ENCODE results near the gene DIAPH3. TPM values are rescaled to one million over a fixed set of nuclear protein-coding genes. Genes with fewer than 3 reads are reported as not detected.

DIAPH3 gene
- polyA plus RNA-seq, 1 of the 3 experiments (the other 2 are of a cell fraction) = 5.4 TPM

DNA sequence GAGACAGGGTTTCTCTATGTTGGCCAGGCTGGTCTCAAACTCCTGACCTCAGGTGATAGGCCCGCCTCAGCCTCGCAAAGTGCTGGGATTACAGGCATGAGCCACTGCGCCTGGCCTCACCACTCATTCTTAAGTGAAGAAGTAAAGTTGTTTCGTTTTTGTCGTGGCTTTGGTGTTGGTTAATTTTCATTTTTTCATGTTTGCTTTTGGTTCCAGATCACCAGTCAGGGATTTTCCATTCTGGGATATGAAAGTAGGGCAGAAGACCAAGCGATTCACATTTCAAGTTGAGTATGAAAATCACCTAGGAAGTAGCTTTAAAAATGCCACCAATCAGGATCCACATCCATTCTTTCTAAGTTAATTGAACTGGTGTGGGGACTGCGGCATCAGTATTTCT lies 289.9 kb downstream of the DIAPH3 start (continued):
- TF ChIP-seq, protein P1, sequence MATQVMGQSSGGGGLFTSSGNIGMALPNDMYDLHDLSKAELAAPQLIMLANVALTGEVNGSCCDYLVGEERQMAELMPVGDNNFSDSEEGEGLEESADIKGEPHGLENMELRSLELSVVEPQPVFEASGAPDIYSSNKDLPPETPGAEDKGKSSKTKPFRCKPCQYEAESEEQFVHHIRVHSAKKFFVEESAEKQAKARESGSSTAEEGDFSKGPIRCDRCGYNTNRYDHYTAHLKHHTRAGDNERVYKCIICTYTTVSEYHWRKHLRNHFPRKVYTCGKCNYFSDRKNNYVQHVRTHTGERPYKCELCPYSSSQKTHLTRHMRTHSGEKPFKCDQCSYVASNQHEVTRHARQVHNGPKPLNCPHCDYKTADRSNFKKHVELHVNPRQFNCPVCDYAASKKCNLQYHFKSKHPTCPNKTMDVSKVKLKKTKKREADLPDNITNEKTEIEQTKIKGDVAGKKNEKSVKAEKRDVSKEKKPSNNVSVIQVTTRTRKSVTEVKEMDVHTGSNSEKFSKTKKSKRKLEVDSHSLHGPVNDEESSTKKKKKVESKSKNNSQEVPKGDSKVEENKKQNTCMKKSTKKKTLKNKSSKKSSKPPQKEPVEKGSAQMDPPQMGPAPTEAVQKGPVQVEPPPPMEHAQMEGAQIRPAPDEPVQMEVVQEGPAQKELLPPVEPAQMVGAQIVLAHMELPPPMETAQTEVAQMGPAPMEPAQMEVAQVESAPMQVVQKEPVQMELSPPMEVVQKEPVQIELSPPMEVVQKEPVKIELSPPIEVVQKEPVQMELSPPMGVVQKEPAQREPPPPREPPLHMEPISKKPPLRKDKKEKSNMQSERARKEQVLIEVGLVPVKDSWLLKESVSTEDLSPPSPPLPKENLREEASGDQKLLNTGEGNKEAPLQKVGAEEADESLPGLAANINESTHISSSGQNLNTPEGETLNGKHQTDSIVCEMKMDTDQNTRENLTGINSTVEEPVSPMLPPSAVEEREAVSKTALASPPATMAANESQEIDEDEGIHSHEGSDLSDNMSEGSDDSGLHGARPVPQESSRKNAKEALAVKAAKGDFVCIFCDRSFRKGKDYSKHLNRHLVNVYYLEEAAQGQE (IDR thresholded peaks at IDR 0.05; ENCODE audit: low read depth, low read length) = no peak
- no peak for TF ChIP-seq RFX5 (IDR thresholded peaks at IDR 0.05; ENCODE audit: low read length)

DNA sequence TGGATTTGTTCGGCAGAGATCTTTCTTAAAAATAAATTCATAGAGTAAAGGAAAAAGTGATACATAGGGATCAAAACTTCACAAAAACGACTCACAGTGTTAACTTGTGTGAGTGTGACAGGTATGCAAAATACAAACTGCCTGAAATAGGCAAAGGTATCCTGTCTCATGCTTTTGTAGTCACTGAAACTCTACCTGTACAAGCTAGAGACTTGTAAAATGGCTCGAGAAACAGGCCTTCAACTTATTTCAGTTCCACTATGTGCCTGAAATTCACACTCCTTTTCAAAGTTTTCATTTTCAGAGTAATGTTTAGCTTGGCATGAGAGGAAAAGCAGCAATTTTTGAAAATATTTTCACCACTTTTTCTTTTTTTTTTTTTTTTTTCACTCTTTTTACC lies 290.4 kb downstream of the DIAPH3 start:
- peaks cover 2 to 12% of the 10 kb centered on the region in 2 experiments for H3K36me3 ChIP-seq (replicated peaks in 1 of 2; ENCODE audit: control insufficient read depth in 1 of 2, insufficient read depth in 2 of 2, low read length in 1 of 2)
- no peaks in the 10 kb centered on the region for H3F3A ChIP-seq (replicated peaks; ENCODE audit: insufficient read depth)
- H3K27ac ChIP-seq (ENCODE audit: low read depth in 2 of 2, low read length in 1 of 2) = no peak overlapping the region
- H3K27me3 ChIP-seq (ENCODE audit: insufficient read depth) = no peaks in the 10 kb centered on the region
- no peaks in the 10 kb centered on the region for H3K79me2 ChIP-seq (ENCODE audit: insufficient read depth)
- no peak overlapping the region for H3K4me2 ChIP-seq
- H3K9ac ChIP-seq = no peak overlapping the region
- H3K4me3 ChIP-seq (ENCODE audit: low read depth in 2 of 2, low read length in 1 of 2) = no peak overlapping the region
- ChIA-PET CTCF (interaction anchor here (1.4 kb wide), 1 partner anchor 9 kb away, joined by 3 read pairs; no protein-coding TSS in a partner anchor), POLR2A (no interaction called here)
- 92% methylated on average over 3 of the region's 3 CpGs for WGBS (ENCODE audit: low lambda C conversion rate)
- TF ChIP-seq CHD2 (IDR thresholded peaks at IDR 0.05; ENCODE audit: low read length, partially characterized antibody) (no peak), JUND (IDR thresholded peaks at IDR 0.05) (no peak), YY1 (IDR thresholded peaks at IDR 0.05; ENCODE audit: low read depth) (no peak), TCF12 (IDR thresholded peaks at IDR 0.05) (no peak), SMC3 (IDR thresholded peaks at IDR 0.05; ENCODE audit: low read depth, low read length) (no peak), SIN3A (IDR thresholded peaks at IDR 0.05; ENCODE audit: borderline replicate concordance, low read depth, low read length) (no peak), NFIC (IDR thresholded peaks at IDR 0.05; ENCODE audit: borderline replicate concordance) (no peak), FOSL2 (IDR thresholded peaks at IDR 0.05; ENCODE audit: borderline replicate concordance, low read depth) (no peak), RXRA (IDR thresholded peaks at IDR 0.05; ENCODE audit: borderline replicate concordance, low read depth) (no peak), EZH2phosphoT487 (IDR thresholded peaks at IDR 0.05; ENCODE audit: borderline replicate concordance, low read depth) (no peak), RAD21 (IDR thresholded peaks at IDR 0.05; ENCODE audit: low read length) (no peak), MXI1 (IDR thresholded peaks at IDR 0.05; ENCODE audit: low read depth, low read length) (no peak), FOXM1 (IDR thresholded peaks at IDR 0.05; ENCODE audit: low read depth) (no peak)
- TF ChIP-seq, protein P2, sequence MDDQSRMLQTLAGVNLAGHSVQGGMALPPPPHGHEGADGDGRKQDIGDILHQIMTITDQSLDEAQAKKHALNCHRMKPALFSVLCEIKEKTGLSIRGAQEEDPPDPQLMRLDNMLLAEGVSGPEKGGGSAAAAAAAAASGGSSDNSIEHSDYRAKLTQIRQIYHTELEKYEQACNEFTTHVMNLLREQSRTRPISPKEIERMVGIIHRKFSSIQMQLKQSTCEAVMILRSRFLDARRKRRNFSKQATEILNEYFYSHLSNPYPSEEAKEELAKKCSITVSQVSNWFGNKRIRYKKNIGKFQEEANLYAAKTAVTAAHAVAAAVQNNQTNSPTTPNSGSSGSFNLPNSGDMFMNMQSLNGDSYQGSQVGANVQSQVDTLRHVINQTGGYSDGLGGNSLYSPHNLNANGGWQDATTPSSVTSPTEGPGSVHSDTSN (IDR thresholded peaks at IDR 0.05) = no peak
- peaks cover 4% of the 10 kb centered on the region in 2 experiments; a peak in 3 of 4 replicates for H3K4me1 ChIP-seq (ENCODE audit: control insufficient read depth in 1 of 2, insufficient read depth in 2 of 2, low read depth in 1 of 2, low read length in 1 of 2)
- H3K9me2 ChIP-seq = no peaks in the 10 kb centered on the region
- H3K9me3 ChIP-seq = 0 out of 2 replicates have a peak, but pooled peaks cover 6% of the 10 kb centered on the region
- DNase-seq = no peak
- H2AFZ ChIP-seq (ENCODE audit: low read depth) = no peak overlapping the region
- H4K20me1 ChIP-seq (ENCODE audit: insufficient read depth) = no peaks in the 10 kb centered on the region

Measured in SK-N-SH (cell line).